IMR-90 (cell line): ENCODE results near the gene ANKRD33B. TPM values are rescaled to one million over a fixed set of nuclear protein-coding genes. Genes with fewer than 3 reads are reported as not detected.

Source experiments
- ATAC-seq: fragments of 200-7000 bp; cut with Tn5 transposase; 2 replicates; pipeline ENCODE4 v1.9.1; 2020; ENCODE audit warnings: low read depth, mild to moderate bottlenecking, moderate library complexity
- BruUV-seq: library from RNA; stranded (reverse); fragments of 400-500 nt; replicated peaks from 2 replicates; lab custom pipeline; 2021; lab: Mats Ljungman, UMichigan
- CTCF ChIA-PET: fragments of 300-600 bp; formaldehyde crosslinking; extraction: SDS; loops from one replicate; lab custom pipeline; 2021; ENCODE audit warnings: antibody characterized with exemption; lab: Yijun Ruan, JAX
- POLR2A ChIA-PET: fragments of 300-600 bp; sonication (Branson Sonifier 250); formaldehyde crosslinking; loops from one replicate; lab custom pipeline; 2022; ENCODE audit warnings: antibody characterized with exemption; ENCODE audit not compliant: unreplicated experiment; lab: Charles Lee
- DNase-seq: peaks from one replicate; pipeline ENCODE4 v3.0.0; 2013
- H2AFZ ChIP-seq: replicated peaks from 2 replicates; pipeline ENCODE3; 2013; ENCODE audit warnings: low read length, mild to moderate bottlenecking; ENCODE audit not compliant: poor library complexity
- H2AK5ac ChIP-seq: 2 replicates; pipeline ENCODE4 v1.6.1; 2013; ENCODE audit warnings: low read depth, low read length, inconsistent platforms
- H2AK9ac ChIP-seq: replicated peaks from 2 replicates; pipeline ENCODE3; 2013; ENCODE audit warnings: mild to moderate bottlenecking, low read depth, low read length, moderate library complexity; ENCODE audit not compliant: poor library complexity
- H2BK120ac ChIP-seq: 2 replicates; pipeline ENCODE4 v1.6.1; 2013; ENCODE audit warnings: low read depth, low read length, inconsistent platforms
- H2BK15ac ChIP-seq: 3 replicates; pipeline ENCODE4 v1.6.1; 2013; ENCODE audit warnings: low read depth, low read length, inconsistent platforms
- H2BK20ac ChIP-seq: 2 replicates; pipeline ENCODE4 v1.6.1; 2013; ENCODE audit warnings: low read depth, mild to moderate bottlenecking, inconsistent platforms, low read length, moderate library complexity
- H2BK5ac ChIP-seq: 2 replicates; pipeline ENCODE4 v1.6.1; 2013; ENCODE audit warnings: mild to moderate bottlenecking, low read depth, low read length, inconsistent platforms; ENCODE audit not compliant: poor library complexity, severe bottlenecking
- H3K14ac ChIP-seq: replicated peaks from 2 replicates; pipeline ENCODE4 v1.6.1; 2013; ENCODE audit warnings: low read depth, low read length, inconsistent platforms
- H3K18ac ChIP-seq: 2 replicates; pipeline ENCODE4 v1.6.1; 2013; ENCODE audit warnings: low read depth, low read length, control low read depth
- H3K23ac ChIP-seq: 2 replicates; pipeline ENCODE4 v1.6.1; 2013; ENCODE audit warnings: low read depth, low read length, inconsistent platforms
- H3K27ac ChIP-seq: 2 replicates; pipeline ENCODE4 v1.5.1; 2013; ENCODE audit warnings: mild to moderate bottlenecking, control low read depth, low read length; ENCODE audit not compliant: insufficient read depth
- H3K27me3 ChIP-seq: 2 replicates; pipeline ENCODE4 v1.6.1; 2013; ENCODE audit warnings: low read length; ENCODE audit not compliant: control insufficient read depth, insufficient read depth
- H3K36me3 ChIP-seq: 2 replicates; pipeline ENCODE4 v1.6.1; 2013; ENCODE audit warnings: low read length, mixed read lengths; ENCODE audit not compliant: control insufficient read depth, insufficient read depth
- H3K4ac ChIP-seq: 2 replicates; pipeline ENCODE4 v1.6.1; 2013; ENCODE audit warnings: low read depth, low read length, inconsistent platforms
- H3K4me1 ChIP-seq: 2 replicates; pipeline ENCODE4 v1.6.1; 2013; ENCODE audit warnings: low read length, mixed read lengths; ENCODE audit not compliant: control insufficient read depth, insufficient read depth
- H3K4me2 ChIP-seq: 2 replicates; pipeline ENCODE4 v1.6.1; 2013; ENCODE audit warnings: low read depth, mild to moderate bottlenecking, control low read depth, low read length, moderate library complexity
- H3K4me3 ChIP-seq: 2 replicates; pipeline ENCODE4 v1.5.1; 2013; ENCODE audit warnings: low read depth, mild to moderate bottlenecking, control low read depth, low read length, moderate library complexity; ENCODE audit not compliant: insufficient read depth
- H3K56ac ChIP-seq: 2 replicates; pipeline ENCODE4 v1.6.1; 2013; ENCODE audit warnings: low read length, inconsistent platforms; ENCODE audit not compliant: insufficient read depth; ENCODE audit errors: extremely low read depth
- H3K79me1 ChIP-seq, 2 experiments: 2 replicates each; pipeline ENCODE4 v1.6.1; 2013; ENCODE audit warnings: low read length in 2 of 2, inconsistent platforms in 1 of 2, low read depth in 1 of 2
- H3K9ac ChIP-seq: 2 replicates; pipeline ENCODE4 v1.6.1; 2013; ENCODE audit warnings: low read depth, low read length, control low read depth
- H3K9me1 ChIP-seq: 2 replicates; pipeline ENCODE4 v1.6.1; 2013; ENCODE audit warnings: low read length, inconsistent platforms; ENCODE audit not compliant: insufficient read depth
- H3K9me3 ChIP-seq: 2 replicates; pipeline ENCODE4 v1.6.1; 2013; ENCODE audit warnings: low read length; ENCODE audit not compliant: control insufficient read depth, insufficient read depth
- H4K20me1 ChIP-seq: 2 replicates; pipeline ENCODE4 v1.6.1; 2013; ENCODE audit warnings: low read length, inconsistent platforms; ENCODE audit not compliant: insufficient read depth
- H4K5ac ChIP-seq: 2 replicates; pipeline ENCODE4 v1.6.1; 2013; ENCODE audit warnings: mild to moderate bottlenecking, low read depth, low read length, control low read depth
- H4K8ac ChIP-seq, 2 experiments: 2 replicates each; pipeline ENCODE4 v1.6.1; 2013; ENCODE audit warnings: low read depth in 2 of 2, low read length in 2 of 2, control low read depth in 1 of 2, inconsistent platforms in 1 of 2
- H4K91ac ChIP-seq: 2 replicates; pipeline ENCODE4 v1.6.1; 2013; ENCODE audit warnings: low read depth, low read length, inconsistent platforms; ENCODE audit not compliant: insufficient read depth
- CTCF ChIP-seq: conservative IDR thresholded peaks from 2 replicates; pipeline ENCODE4 v1.5.1; 2012; ENCODE audit warnings: mild to moderate bottlenecking, low read depth, low read length, improper control_type of control experiment
- ELK1 ChIP-seq: fragments of 150-350 bp; IDR thresholded peaks from 2 replicates; pipeline ENCODE4 v1.6.1; 2016; ENCODE audit warnings: low read depth, mild to moderate bottlenecking, low read length, moderate library complexity, borderline replicate concordance
- FOS ChIP-seq: fragments of 150-350 bp; IDR thresholded peaks from 2 replicates; pipeline ENCODE4 v1.6.1; 2016; ENCODE audit warnings: low read depth, low read length
- MAZ ChIP-seq: IDR thresholded peaks from 2 replicates; pipeline ENCODE4 v1.6.1; 2012; ENCODE audit warnings: low read depth, mild to moderate bottlenecking, low read length, improper control_type of control experiment, moderate library complexity, borderline replicate concordance
- MXI1 ChIP-seq: IDR thresholded peaks from 2 replicates; pipeline ENCODE4 v1.6.1; 2012; ENCODE audit warnings: low read depth, mild to moderate bottlenecking, low read length, moderate library complexity, borderline replicate concordance
- NFE2L2 ChIP-seq: fragments of 150-350 bp; IDR thresholded peaks from 2 replicates; pipeline ENCODE4 v1.6.1; 2016; ENCODE audit warnings: low read depth, mild to moderate bottlenecking, low read length
- SMC3 ChIP-seq: fragments of 150-350 bp; IDR thresholded peaks from 2 replicates; pipeline ENCODE4 v1.6.1; 2016; ENCODE audit warnings: low read depth, mild to moderate bottlenecking, antibody characterized with exemption, low read length, moderate library complexity
- USF2 ChIP-seq: fragments of 150-350 bp; IDR thresholded peaks from 2 replicates; pipeline ENCODE4 v1.6.1; 2017; ENCODE audit warnings: mild to moderate bottlenecking, antibody characterized with exemption, low read length, low read depth
- WGBS, 2 experiments: methylation state at CpG; one replicate each; pipeline versions ENCODE4 v1.1.5 to v1.1.7; 2013; ENCODE audit warnings: missing lambda C conversion rate in 2 of 2; ENCODE audit not compliant: insufficient read length in 1 of 2; ENCODE audit errors: extremely low coverage in 2 of 2; 5-methylcytosine and 5-hydroxymethylcytosine counted together
- dilution Hi-C: fragments of 300-500 bp; cut with HindIII; formaldehyde crosslinking; loops from one replicate; pipeline ENCODE4 v1.14.3; 2018; ENCODE audit warnings: low sequenced_read_pairs; ENCODE audit not compliant: unreplicated experiment
- in situ Hi-C: fragments of 300-500 bp; cut with MboI; formaldehyde crosslinking; loops from 3 replicates; pipeline ENCODE4 v1.14.3; 2019; ENCODE audit warnings: low sequenced_read_pairs, inconsistent platforms, mixed read lengths
- intact Hi-C: fragments of 100-400 bp; cut with micrococcal nuclease; formaldehyde crosslinking; loops from 2 replicates; pipeline ENCODE4 v1.10.0; 2022
- polyA plus RNA-seq, 3 experiments: library from polyadenylated mRNA; depleted of rRNA; stranded (reverse); fragments of >200 nt; gene quantifications; 2 replicates each; pipeline ENCODE4 v1.2.3, GENCODE V29; 2012; ENCODE audit warnings: low replicate concordance in 1 of 3
- total RNA-seq: library from RNA; depleted of rRNA; stranded (reverse); fragments of >200 nt; gene quantifications from 2 replicates; pipeline ENCODE4 v1.2.3, GENCODE V29; 2012

ANKRD33B gene
- total and polyA plus RNA-seq, 2 of the 4 experiments (the other 2 are of a cell fraction): 2.5 to 3.3 TPM

- Histone ChIP-seq H4K5ac (no peak overlapping the region), H3K4me1 (peaks cover 8% of the 10 kb centered on the region), H2AK9ac (no peak overlapping the region), H3K18ac (no peak overlapping the region), H3K9me3 (peaks cover 2% of the 10 kb centered on the region; the same call in 1 of the 2 replicates), H2BK5ac (no peak overlapping the region), H2BK20ac (no peak overlapping the region), H2BK15ac (no peak overlapping the region), H3K4me2 (no peak overlapping the region), H3K36me3 (peaks cover 32% of the 10 kb centered on the region), H4K20me1 (peaks cover 14% of the 10 kb centered on the region), H3K14ac (no peak overlapping the region), H3K4me3 (no peak overlapping the region), H4K91ac (no peak overlapping the region), H2AFZ (no peak overlapping the region), H3K4ac (no peak overlapping the region), H3K56ac (no peak overlapping the region), H3K79me1 (peaks cover 4 to 39% of the 10 kb centered on the region in 2 experiments; a peak in 2 of 4 replicates), H3K9me1 (peaks cover 4% of the 10 kb centered on the region), H2BK120ac (no peak overlapping the region), H3K23ac (no peak overlapping the region), H3K9ac (no peak overlapping the region), H3K27ac (no peak overlapping the region), H4K8ac (no peak overlapping the region), H3K27me3 (no peaks in the 10 kb centered on the region), H2AK5ac (no peak overlapping the region)
- POLR2A ChIA-PET: no interaction called here
- WGBS, 2 experiments: no CpG with 5 or more reads among the region's 4 CpGs
- ATAC-seq: no peak
- intact Hi-C loops (no loop called here), in situ Hi-C loops (no loop called here), dilution Hi-C loops (no loop called here)
- DNase-seq: no peak
- CTCF ChIA-PET: interaction anchor here (1.4 kb wide), 1 partner anchor 184 kb away, joined by 3 read pairs; no protein-coding TSS in a partner anchor
- BruUV-seq: no TSS peak
- no peak for TF ChIP-seq USF2
- TF ChIP-seq NFE2L2: no peak
- TF ChIP-seq FOS: no peak
- TF ChIP-seq ELK1: no peak
- no peak for TF ChIP-seq CTCF
- TF ChIP-seq MAZ: no peak
- no peak for TF ChIP-seq SMC3
- TF ChIP-seq MXI1: no peak
Observed at GRCh38 chr5:10622810-10623209, 58.9 kb downstream of the ANKRD33B start.
